ENCODE measurements around the gene GABRR3.

GABRR3 gene

DNA sequence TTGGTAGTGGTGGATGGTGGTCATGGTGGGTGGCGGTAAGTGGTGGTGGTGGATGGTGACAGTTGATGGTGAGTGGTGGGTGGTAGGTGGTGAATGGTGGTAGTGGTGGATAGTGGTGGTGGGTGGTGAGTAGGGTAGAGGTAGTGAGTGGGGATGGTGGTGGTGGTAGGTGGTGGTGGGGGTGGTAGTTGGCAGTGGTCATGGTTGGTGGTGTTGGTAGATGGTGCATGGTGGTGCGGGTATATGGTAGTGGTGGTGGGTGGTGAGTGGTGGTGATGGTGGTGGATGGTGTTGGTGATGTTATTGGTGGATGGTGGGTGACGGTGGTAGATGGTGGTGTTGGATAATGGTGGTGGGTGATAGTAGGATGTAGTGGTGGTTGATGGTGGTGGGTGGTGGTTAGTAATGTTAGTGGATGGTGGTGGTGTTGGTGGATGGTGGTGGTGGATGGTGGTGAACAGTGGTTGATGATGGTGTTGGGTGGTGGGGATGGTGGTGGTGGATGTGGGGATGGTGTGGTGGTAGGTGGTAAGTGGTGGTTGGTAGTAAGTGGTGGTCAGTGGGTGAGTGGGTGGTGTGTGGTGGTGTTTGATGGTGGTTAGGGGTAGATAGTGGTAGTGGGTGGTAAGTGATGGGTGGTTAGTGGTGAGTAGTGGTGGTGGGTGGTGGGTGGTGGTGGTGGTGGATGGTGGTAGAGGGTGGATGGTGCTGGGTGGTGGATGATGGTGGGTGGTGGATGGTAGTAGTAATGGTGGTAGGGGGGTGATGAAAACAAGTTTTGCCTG lies 46.1 kb downstream of the GABRR3 start:
- no peak for DNase-seq

DNA sequence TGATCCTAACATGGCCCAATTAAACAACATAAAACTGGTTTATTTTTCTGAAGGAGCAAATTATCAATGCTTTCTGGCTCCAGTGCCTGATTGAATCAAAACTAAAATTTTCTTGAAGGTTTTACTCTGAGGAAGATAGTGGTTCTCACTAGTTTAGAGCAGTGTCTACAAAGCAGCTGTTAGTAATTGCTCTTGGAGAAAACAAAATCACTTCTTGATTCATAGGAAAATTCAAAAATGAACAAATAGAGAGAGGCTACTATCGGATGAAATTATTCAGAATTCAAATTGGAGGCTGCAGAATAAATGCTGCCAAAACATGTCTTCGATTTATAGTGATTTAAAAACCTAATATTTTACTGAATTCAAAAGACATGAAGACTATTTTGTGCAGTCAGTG lies 47.8 kb downstream of the GABRR3 start:
- no peak for DNase-seq

DNA sequence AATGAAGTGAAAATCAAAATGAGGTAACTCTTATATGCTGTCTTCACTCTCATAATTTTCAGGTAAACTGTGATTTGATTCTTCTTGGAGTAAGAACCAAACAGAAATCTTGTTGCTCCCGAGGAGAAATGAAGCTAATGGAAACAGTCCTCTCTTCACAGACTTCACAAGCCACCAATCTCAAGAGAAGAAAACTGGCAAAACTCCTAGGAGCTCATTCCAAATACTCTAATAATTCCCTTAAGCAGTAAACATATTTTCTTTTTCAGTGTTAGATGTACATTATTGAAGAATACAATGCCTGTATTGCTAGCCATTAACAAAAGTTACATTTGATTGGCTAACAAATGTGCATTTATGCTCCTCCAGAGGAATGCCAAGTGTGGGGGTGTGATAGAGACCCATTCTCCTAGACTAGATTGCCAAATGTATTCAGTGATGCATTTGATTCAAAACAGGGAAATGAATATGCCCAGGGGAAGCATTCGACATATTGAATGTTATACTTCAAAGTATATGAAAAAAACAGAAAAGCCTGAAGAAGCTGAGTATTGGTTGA lies 51.1 kb downstream of the GABRR3 start:
- DNase-seq, result no peak

DNA sequence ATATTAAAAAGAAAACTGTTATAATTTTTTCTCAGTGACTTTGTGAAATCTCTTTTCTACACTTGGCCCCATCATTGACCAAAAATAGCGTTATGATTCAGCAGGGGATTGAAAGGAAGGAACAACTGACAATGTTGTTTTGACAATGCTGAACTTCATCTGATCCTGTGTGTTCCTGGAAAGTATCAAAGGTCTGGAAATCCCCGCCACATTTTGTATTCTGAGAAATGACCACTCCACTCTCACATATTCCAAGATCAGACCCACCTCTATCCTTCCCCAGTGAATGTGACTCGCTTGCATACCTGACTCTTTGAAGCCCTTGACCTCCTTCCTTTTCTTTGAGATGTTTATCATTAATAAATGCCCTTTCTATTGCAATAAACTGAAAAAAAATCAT lies 53.2 kb downstream of the GABRR3 start:
- no peak for DNase-seq

DNA sequence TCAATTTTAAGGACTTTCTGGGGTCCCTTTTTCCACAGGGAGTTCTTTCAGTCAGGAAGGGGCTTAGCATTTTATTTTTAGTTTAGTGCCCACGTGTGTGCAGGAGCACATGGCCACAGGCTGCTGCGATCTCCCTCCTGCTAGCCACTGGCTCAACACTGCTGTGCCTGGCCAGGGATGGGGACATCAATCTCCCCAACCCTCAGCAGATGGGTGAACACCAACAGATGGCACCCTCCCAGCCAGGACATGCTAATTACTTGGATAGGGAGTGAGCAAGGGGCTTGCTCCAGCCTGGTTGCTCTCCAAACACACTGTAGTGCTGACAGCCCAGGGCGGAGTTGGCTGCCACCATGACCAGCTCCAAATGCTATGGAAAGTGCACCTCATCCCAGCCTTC lies 55.5 kb downstream of the GABRR3 start:
- DNase-seq, result no peak

DNA sequence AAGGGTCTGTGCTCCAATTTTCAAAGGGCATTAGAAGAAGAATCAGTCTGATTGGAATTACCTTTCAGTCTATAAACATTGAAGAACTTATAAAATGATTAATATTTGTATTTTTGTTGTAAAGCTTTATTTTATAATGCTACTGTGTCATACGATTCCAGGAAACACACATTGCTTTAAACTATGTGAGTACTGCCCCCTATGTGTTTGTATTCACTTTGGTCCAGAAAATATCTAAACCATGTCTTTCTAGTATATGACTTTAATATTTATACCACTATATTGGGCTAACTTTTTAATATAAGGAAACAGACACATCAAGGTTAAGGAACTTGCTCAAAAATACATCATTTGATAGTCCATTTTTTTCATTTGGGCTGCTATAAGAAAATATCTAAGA lies 59.6 kb downstream of the GABRR3 start:
- peak; percentile 10 for DNase-seq

DNA sequence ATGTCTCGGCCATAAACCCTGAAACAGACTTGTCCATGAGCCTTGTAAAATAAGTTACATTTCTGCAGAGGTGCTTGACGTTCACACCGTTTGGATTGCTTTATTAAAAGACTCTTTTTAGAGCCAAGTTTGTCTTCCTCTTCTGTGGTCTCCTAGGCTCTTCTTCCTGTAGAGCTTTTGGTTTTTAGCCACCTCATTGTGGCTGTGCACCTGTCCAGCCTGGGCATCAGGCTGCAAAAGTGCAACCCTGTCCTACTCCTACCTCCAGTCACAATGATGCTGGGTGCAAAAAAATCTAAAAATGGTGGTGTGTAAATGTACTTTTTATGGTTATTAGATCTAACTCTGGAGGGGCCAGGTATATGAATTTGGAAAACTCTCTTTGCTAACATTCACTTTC lies 60.1 kb downstream of the GABRR3 start:
- DNase-seq, result no peak

DNA sequence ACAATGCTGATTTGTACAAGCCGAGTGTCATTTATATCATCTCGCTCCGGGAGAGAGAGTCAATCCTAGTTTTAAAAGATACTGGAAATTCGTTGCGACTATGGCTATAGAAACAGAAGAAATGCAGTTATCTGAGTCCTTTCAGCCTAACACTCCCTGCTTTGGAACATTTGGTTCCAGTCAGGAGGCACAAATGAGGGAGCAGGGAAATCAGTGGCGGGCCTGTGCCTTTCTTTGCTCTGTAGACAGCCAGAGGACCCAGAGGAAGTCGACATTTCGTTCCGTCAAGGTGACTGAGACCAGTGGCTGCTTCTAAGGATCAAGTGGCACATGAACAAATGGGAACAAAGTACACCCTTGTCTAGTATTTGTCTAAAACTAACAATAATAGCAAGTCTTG lies 62.1 kb downstream of the GABRR3 start:
- no peak for DNase-seq

DNA sequence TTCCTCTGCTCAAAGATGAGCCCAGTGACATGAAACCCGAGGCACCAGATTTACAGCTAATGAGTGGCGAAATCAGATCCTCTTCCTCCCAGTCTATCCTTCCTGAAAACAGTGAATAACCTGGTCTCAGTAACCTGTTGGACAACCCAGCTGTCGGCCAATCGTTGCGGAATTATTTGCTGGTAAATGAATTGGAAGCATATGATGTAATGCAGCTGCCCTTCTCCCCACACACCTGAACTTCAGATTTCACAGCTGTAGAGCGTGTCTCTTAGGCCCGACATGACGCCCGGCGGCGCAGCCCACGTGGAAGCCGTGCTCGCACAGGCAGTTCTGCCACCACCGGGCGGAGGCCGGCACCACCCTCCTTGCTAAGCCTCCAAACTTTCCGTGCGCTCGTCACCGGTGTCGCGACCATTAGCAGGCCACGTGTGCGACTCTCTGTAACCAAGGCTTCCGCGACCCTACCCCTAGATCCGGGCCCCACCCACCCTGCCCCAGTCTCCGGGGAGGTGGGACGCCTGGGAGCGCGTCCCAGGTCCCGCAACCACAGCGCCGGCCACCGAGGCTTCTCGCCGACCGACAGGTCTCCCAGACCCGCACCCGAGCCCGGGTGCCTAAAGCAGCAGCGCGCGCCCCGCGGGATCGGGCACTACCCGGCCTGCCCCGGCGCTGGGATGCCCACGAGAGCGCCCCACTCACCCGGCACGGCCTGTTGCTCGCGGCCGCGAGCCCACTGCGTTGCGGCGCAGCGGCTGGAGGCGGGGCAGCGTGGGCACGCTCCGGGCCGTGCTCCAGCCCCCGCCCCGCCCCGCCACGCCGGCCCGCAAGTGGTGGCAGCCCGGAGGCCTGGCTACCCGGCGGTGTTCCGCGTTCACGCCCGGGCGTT lies 63.2 kb downstream of the GABRR3 start, which contains the start of gene RIOX2:
RIOX2 (minus strand) TSS at position 753 of the 889 bp plus-strand sequence. CDS start 4,838 bp downstream, outside the sequence.
- peak; percentile 77 for DNase-seq

DNA sequence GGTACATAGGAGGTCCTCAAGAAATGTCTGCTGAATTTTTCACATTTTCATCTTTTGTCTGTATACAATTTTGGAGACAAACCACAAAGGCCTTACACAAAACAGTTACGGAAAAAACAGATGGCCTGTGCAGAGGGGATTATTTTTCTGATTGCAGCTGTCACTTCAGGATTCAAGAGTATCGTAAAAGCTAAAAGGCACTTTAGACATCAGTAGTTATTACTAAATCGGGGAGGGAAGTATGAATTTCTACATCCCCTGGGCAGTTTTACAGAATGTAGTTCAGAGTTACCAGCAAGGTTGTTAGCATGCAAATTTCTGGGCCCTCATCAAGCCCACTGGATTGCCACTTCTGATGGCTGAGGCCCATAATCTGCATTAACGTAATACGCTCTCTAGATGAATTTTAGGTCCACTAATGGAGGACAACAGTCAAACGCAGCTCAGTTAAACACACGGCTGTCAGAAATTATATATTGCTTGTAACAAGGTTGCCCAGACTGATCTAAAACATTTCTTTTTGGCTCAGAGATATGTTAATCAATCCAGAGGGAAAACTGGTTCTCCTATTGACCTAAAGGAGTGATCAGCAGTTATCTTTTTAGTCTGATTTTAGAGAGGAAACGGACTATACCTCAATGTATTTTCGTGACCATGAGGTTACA lies 64.0 kb downstream of the GABRR3 start:
- no peak for DNase-seq

DNA sequence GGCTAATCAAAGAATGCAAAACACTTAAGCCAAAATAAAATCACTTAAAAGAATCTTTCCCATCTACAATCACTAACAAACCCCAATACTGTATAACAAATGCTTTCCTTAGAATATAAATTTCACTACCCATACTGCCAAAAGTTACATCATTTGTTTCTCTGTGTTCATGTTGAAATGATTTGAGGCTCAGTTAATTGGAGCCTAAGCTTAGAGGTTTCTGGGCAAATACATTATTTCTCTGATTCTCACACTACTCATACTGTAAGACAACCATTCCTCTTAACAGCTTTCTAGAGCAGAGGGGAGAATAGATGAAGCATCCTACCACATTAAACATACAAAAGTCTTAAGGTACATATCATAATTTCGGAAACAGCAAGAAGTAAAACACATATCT lies 65.0 kb downstream of the GABRR3 start:
- no peak for DNase-seq

DNA sequence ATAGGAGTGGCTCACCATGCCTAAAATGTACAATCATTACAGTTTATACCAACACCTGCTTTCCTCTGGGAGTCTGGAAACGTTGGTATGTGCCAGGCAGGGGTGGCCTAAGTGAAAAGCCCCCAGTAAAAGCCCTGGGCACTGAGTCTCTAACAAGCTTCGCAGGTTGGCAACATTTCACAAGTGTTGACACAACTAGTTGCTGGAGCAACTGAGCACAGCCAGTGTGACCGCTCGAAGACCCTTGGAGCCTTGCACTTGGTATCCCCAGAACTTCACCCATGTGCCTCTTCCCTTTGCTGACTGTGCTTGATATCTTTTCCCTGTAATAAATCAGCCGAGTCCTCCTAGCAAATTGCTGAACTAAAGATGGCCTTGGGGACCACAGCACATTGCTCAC lies 65.6 kb downstream of the GABRR3 start:
- no peak for DNase-seq

DNA sequence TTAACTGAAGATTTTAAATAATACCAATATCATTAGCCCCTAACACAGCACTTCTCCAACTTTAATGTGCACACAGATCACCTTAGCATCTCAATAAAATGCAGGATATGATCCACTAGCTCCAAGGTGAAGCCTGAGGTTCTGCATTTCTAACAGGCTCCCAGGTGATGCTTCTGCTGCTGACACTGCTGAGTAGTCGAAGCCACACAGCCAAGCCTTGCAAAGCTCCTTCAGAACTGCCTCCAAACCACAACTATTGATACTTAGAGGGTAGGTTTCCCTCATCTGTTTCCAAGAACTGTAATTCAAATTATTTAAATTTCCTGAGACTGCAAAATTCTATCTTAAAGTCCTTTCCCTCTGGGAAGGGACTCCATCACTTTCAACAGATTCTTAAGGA lies 66.7 kb downstream of the GABRR3 start:
- no peak for DNase-seq

DNA sequence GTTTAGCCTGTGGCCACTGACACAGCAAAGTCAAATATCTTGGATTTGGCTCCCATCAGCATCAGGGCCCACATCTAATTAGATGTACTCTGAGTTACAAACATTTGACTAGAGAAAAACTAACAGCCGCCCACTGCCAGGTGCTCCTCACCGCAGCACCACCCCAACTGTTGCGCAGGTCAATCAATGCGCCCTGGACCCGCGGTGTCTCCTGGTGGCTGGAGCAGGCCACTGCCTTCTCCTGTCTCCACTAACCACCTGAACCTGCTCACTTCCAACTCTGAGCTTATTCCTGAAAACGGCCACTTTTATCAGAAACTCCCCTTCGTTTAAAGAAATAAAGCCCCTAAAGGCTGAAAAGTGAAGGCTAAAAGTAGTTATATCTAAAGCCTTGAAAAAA lies 67.1 kb downstream of the GABRR3 start:
- no peak for DNase-seq

DNA sequence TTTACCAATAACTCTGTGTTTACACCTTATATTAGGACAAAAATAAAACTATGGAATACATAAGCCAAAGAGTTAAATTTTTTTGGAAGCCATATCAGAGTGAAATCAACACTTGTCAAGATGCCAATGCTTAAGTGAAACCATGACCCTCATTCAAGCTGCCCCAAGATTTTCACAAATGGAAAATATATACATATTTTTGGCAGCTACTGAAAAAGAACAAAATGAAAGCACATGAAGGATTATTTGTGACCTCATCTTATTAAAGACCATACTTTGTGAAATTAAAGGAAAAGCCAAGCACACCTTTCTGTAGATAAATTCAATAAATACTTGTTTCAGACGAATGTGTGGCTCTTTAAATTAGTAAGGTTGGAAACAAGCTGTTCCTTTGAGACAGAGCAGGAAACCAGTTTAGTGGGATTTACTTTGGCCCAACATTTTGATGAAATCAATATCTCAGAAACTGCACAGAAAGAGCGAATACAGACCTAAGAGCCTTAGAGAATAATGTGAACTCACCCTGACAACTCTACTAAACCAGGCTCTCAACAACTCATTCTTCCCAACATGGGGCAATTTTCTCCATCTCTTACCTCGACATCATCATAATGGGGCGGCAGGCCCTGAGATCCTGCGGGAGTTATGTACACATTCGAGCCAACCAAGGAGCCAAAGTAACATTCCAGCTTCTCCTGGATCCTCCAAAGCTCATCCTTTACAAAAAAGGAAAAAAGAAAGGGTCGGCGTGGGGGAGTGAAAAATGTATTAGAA lies 73.9 kb downstream of the GABRR3 start:
- DNase-seq, result no peak

DNA sequence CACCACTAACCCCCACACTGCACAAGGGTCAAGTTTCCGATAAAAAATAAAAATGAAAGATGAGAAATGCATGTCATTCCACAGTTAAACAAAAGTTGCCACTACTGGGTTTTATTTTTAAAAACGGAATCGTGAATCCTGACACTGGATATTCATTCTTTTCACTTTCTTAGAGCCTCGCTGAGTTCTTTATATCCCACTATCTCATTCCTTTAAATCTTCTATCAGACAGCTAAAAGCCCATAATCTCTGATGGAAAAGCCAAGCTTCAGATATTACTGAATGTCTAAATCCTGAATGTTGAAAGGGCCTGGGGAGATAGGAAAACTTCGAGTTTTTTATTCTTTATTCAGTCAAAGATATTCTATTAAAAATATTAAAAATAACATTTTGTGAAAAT lies 74.6 kb downstream of the GABRR3 start:
- DNase-seq, result no peak

DNA sequence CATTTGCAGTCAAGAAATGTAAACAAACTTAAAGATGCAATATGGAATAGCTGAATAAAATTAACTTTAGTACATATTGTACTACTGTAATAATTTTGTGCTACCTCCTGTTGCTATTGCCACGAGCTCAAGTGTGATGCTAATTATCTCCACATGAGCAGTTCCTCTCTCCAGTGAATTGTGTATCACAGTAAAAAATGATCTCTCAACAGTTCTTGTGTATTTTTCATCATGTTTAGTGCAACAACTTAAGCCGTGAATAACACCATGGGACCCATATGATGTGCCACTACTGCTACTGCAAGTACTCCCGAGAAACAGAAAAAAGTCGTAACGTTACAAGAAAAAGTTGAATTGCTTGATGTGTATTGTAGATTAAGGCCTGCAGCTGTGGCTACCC lies 75.2 kb downstream of the GABRR3 start:
- no peak for DNase-seq

DNA sequence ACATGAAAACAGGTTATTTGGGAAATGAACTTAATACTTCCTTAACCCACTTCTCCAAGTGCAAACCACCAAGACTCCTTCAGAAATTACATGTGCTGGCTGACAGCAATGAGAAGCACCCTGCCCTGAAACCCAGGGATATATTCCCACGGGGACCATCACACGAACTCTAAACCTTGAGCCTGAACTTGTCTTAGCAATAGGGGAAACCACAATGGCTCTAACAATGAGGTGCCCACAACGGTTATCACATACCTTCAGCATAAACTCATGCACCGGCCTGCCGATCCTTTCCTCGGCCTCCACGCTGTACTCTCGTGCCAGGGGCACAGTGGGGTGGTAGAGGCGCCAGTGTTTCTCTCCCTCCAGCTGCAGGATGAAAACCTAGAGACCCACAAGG lies 76.3 kb downstream of the GABRR3 start:
- no peak for DNase-seq

DNA sequence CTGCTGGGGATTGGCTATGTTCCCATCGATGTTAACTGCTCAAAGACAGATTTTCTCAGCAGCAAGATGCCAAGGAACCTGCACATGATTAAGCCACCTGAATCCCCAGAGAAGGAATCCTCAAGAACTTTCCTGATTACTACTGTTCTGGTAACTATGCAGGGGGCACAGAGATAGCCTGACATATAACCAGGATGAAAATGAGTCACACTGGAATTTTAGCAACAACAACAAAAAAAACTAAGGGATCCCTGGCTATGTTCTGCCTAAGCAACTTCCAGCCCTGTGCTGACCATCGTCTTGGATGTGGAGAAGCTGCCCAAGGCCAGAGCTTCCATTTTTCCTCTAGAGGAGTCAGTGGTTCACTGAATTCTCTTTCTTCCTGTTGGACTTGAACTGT lies 76.7 kb downstream of the GABRR3 start:
- DNase-seq, result no peak

DNA sequence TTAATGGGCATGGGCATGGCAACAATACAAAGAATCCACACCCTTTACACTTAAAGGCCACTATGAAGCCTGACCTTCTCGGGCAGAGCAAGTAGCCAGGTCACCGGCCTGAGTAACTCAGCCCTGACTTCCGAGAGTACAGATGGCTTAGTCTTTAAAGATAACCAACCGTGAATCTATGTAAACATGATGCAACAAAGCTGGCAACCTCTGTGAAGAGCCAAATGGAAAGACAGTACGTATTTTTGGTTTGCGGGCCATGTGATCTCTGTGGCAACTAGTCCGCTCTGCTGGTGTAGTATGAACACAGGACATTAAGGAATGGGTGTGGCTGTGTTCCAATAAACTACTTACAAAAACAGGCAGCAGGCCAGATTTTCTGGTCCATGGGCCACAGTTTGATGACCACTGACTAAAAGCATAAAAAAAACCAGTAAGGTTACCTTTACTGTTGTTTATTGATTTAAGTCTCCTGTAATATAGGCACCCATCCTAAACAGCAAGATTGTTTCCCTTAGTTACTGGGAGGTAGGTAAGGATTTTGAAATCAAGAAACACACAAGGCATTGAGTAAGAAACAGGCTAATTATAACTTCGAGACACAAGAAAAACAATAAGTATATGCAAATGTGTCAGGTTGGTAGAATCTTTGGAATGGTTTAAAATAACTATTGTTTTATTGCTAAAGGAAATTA lies 77.4 kb downstream of the GABRR3 start:
- DNase-seq, result no peak

DNA sequence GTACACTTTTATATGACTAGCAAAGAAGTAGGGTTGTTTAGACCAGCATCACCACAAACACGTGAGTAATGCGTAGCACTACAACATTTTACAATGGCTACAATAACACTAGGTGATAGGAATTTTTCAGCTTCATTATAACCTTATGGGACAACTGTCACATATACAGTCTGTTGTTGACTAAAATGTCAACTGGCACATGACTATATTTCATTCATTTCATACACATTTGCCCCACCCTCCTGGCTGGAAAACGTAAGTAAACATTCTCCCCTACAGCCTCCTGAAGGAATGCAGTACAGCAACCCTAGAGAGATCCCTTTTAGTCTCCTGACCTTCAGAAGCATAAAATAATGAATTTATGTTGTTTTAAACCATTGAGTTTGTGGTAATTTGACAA lies 79.1 kb downstream of the GABRR3 start:
- DNase-seq, result no peak

Measured in CD4-positive, alpha-beta T cell treated with Interleukin-21 for 1 hour (primary cell).